Loucy (cell line): ENCODE results near the gene TOP1.

Source experiments
- H2AFZ ChIP-seq: fragments of 200-600 bp; sonication (generic); 2 replicates; pipeline ENCODE4 v1.6.0; 2016; ENCODE audit warnings: antibody characterized with exemption, mild to moderate bottlenecking, low read length, moderate library complexity
- H3F3A ChIP-seq: fragments of 200-600 bp; 2 replicates; pipeline ENCODE4 v1.6.0; 2016; ENCODE audit warnings: antibody characterized with exemption, low read depth, mild to moderate bottlenecking
- H3K27me3 ChIP-seq: fragments of 200-600 bp; sonication (generic); 2 replicates; pipeline ENCODE4 v1.6.1; 2014; ENCODE audit warnings: low read length, mild to moderate bottlenecking; ENCODE audit not compliant: insufficient read depth, poor library complexity, severe bottlenecking
- H3K36me3 ChIP-seq: fragments of 200-600 bp; sonication (generic); 2 replicates; pipeline ENCODE4 v1.6.1; 2016; ENCODE audit warnings: low read length; ENCODE audit not compliant: insufficient read depth
- H3K4me1 ChIP-seq: fragments of 200-600 bp; sonication (generic); 2 replicates; pipeline ENCODE4 v1.5.1; 2014; ENCODE audit warnings: low read length, mild to moderate bottlenecking; ENCODE audit not compliant: insufficient read depth, poor library complexity, severe bottlenecking
- H3K4me2 ChIP-seq: fragments of 200-600 bp; sonication (generic); 2 replicates; pipeline ENCODE4 v1.6.0; 2014; ENCODE audit warnings: antibody characterized with exemption, low read length, low read depth, mild to moderate bottlenecking; ENCODE audit not compliant: poor library complexity, severe bottlenecking
- H3K4me3 ChIP-seq: fragments of 200-600 bp; sonication (generic); 2 replicates; pipeline ENCODE4 v1.5.1; 2014; ENCODE audit warnings: low read length, mild to moderate bottlenecking, mixed read lengths; ENCODE audit not compliant: poor library complexity, severe bottlenecking
- H3K79me2 ChIP-seq: fragments of 200-600 bp; sonication (generic); 2 replicates; pipeline ENCODE4 v1.6.1; 2014; ENCODE audit warnings: low read length; ENCODE audit not compliant: insufficient read depth
- H3K9ac ChIP-seq: fragments of 200-600 bp; sonication (generic); 2 replicates; pipeline ENCODE4 v1.6.0; 2014; ENCODE audit warnings: mild to moderate bottlenecking, low read depth, low read length, moderate library complexity; ENCODE audit not compliant: poor library complexity, severe bottlenecking
- H3K9me2 ChIP-seq: fragments of 200-600 bp; sonication (generic); replicated peaks from 2 replicates; pipeline ENCODE4 v1.6.1; 2016; ENCODE audit warnings: low read depth, low read length, mixed read lengths
- H3K9me3 ChIP-seq: fragments of 200-600 bp; sonication (generic); 2 replicates; pipeline ENCODE4 v1.6.1; 2014; ENCODE audit warnings: mild to moderate bottlenecking, antibody characterized with exemption, low read length, low read depth; ENCODE audit not compliant: insufficient read depth
- H4K20me1 ChIP-seq: fragments of 200-600 bp; sonication (generic); 2 replicates; pipeline ENCODE4 v1.6.0; 2014; ENCODE audit warnings: antibody characterized with exemption, low read length, mild to moderate bottlenecking; ENCODE audit not compliant: insufficient read depth, poor library complexity, severe bottlenecking
- EZH2phosphoT487 ChIP-seq: fragments of 200-600 bp; IDR thresholded peaks from 2 replicates; pipeline ENCODE4 v1.6.1; 2018; ENCODE audit warnings: antibody characterized with exemption, mild to moderate bottlenecking, moderate library complexity, borderline replicate concordance
- TF ChIP-seq, protein P1 (sequence below): fragments of 200-600 bp; sonication (generic); conservative IDR thresholded peaks from 2 replicates; pipeline ENCODE4 v1.5.1; 2014; ENCODE audit warnings: mild to moderate bottlenecking, antibody characterized with exemption, low read length

Gene TOP1

DNA sequence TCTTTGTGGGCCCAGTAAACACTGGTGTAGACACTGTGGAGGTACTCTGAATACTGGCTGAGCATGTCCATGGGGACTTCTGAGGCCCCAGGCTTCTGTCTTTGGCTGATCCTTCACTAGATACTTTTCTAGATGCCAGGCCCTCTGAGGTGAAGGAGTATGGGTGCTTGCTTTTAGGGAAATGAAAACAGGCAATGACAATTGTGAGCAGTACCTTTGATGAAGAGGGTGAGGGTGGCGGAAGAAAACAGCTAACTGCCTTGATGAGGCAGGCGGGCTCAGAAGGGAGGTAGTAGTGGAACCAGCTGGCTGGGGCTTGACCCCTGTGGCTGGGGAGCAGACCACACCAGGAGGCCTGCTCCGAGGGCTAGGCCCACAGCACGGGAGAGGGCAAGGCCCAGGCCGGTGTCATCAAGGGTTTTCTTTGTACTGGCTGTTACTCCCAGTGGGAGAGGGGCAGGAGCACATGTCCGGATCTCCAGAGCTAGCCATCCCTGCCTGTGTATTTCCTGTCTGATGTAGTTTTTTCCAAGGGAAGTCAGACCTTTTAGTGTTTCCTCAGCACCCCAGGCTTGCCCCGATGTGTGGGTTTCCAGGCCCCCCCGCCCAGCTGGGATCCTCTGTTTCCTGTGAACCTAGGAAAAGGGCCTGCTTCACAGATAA, 112.7 kb downstream of the TOP1 start:
- peaks cover 8% of the 10 kb centered on the region; the same call in 1 of the 2 replicates for H3K36me3 ChIP-seq
- peaks cover 88% of the 10 kb centered on the region for H3K79me2 ChIP-seq
- no peaks in the 10 kb centered on the region for H3F3A ChIP-seq
- peak overlapping the region; percentile 31 for H3K9ac ChIP-seq
- H3K4me1 ChIP-seq, result peaks cover 73% of the 10 kb centered on the region
- no peaks in the 10 kb centered on the region for H3K9me2 ChIP-seq
- no peaks in the 10 kb centered on the region for H3K27me3 ChIP-seq
- H3K4me3 ChIP-seq, result peak overlapping the region; percentile 94
- peak overlapping the region; percentile 87 for H3K4me2 ChIP-seq
- H4K20me1 ChIP-seq, result peaks cover 82% of the 10 kb centered on the region
- no peaks in the 10 kb centered on the region for H3K9me3 ChIP-seq
- H2AFZ ChIP-seq, result no peak overlapping the region
- no peak for TF ChIP-seq EZH2phosphoT487
- TF ChIP-seq, protein P1, sequence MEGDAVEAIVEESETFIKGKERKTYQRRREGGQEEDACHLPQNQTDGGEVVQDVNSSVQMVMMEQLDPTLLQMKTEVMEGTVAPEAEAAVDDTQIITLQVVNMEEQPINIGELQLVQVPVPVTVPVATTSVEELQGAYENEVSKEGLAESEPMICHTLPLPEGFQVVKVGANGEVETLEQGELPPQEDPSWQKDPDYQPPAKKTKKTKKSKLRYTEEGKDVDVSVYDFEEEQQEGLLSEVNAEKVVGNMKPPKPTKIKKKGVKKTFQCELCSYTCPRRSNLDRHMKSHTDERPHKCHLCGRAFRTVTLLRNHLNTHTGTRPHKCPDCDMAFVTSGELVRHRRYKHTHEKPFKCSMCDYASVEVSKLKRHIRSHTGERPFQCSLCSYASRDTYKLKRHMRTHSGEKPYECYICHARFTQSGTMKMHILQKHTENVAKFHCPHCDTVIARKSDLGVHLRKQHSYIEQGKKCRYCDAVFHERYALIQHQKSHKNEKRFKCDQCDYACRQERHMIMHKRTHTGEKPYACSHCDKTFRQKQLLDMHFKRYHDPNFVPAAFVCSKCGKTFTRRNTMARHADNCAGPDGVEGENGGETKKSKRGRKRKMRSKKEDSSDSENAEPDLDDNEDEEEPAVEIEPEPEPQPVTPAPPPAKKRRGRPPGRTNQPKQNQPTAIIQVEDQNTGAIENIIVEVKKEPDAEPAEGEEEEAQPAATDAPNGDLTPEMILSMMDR, result no peak

DNA sequence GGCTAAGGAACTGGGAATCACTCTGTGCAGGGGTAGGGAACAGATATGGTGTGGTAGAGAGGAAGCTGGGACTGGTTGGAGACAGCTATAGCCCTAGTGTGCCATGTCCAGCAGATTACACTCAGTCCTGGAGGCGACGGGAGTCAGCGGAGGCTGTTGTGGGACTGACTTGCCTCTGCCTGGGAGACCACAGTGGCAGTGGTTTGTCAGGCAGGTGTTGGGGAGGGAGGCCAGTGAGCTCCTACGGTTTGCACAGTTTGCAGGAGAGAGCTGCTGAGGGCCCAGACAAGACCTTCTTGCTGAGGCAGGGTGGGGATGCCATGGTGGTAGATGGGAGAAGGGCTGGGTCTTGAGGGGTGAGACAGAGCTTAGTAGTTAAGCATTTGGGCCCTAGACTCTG, 113.6 kb downstream of the TOP1 start:
- H3K9me3 ChIP-seq, result no peaks in the 10 kb centered on the region
- peak overlapping the region; percentile 94 for H3K4me3 ChIP-seq
- H3K27me3 ChIP-seq, result no peaks in the 10 kb centered on the region
- no peaks in the 10 kb centered on the region for H3K9me2 ChIP-seq
- no peak for TF ChIP-seq EZH2phosphoT487
- TF ChIP-seq, protein P1, result no peak
- peaks cover 95% of the 10 kb centered on the region for H3K79me2 ChIP-seq
- H3F3A ChIP-seq, result no peaks in the 10 kb centered on the region
- peak overlapping the region; percentile 87 for H3K4me2 ChIP-seq
- peaks cover 8% of the 10 kb centered on the region; the same call in 1 of the 2 replicates for H3K36me3 ChIP-seq
- H2AFZ ChIP-seq, result no peak overlapping the region
- H3K9ac ChIP-seq, result peak overlapping the region; percentile 31
- peaks cover 91% of the 10 kb centered on the region for H4K20me1 ChIP-seq
- H3K4me1 ChIP-seq, result peaks cover 83% of the 10 kb centered on the region

DNA sequence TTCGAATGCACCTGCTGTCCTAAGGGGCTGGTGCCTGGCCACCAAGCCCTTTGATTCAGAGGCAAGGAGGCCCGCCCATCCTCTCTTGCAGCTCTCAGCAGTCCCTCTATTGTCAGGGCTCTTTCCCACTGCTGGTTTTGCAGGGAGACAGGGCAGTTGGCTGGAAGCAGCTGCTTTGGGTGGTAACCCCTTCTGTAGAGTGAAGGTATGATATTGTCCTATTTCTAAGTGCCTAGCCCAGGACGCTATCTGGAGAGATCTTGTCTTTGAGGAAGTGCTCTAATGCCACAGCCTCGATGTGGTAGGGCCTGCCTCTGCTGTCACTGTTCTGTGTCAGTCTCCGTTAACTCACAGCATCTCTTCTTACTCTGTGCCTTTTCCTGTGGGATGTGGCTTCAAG, 114.3 kb downstream of the TOP1 start:
- Histone ChIP-seq H3K4me1 (peaks cover 88% of the 10 kb centered on the region), H3K27me3 (no peaks in the 10 kb centered on the region), H3F3A (no peaks in the 10 kb centered on the region), H3K9me3 (no peaks in the 10 kb centered on the region), H4K20me1 (peaks cover 97% of the 10 kb centered on the region), H3K9me2 (no peaks in the 10 kb centered on the region), H3K79me2 (peaks cover 98% of the 10 kb centered on the region), H3K36me3 (peaks cover 8% of the 10 kb centered on the region; the same call in 1 of the 2 replicates), H3K4me3 (peak overlapping the region; percentile 94), H2AFZ (no peak overlapping the region), H3K9ac (no peak overlapping the region), H3K4me2 (peak overlapping the region; percentile 87)
- TF ChIP-seq, protein P1, result no peak
- TF ChIP-seq EZH2phosphoT487, result no peak
